HepG2 (cell line): ENCODE measurements around the gene FLT3LG. TPM values are rescaled to one million over a fixed set of nuclear protein-coding genes. Genes with fewer than 3 reads are reported as not detected.

ENCODE experiments used
- ATAC-seq: fragments of 200-7000 bp; cut with Tn5 transposase; 3 replicates; pipeline ENCODE4 v1.9.1; 2020; ENCODE audit warnings: mild to moderate bottlenecking, moderate library complexity
- BruUV-seq: library from RNA; stranded (reverse); fragments of 400-500 nt; replicated peaks from 2 replicates; lab custom pipeline; 2021; lab: Mats Ljungman, UMichigan
- CTCF ChIA-PET: fragments of 300-600 bp; formaldehyde crosslinking; extraction: SDS; loops from one replicate; lab custom pipeline; 2021; ENCODE audit warnings: low total read pairs, inconsistent platforms, low intra/inter-chr PET ratio; lab: Yijun Ruan, JAX
- POLR2A ChIA-PET: fragments of 350-600 bp; sonication (Branson Sonifier 250); formaldehyde crosslinking; loops from one replicate; lab custom pipeline; 2020; ENCODE audit warnings: antibody characterized with exemption, inconsistent platforms; lab: Yijun Ruan, JAX
- DNase-seq: peaks from one replicate; pipeline ENCODE4 v3.0.0-alpha.2; 2015; ENCODE audit warnings: low spot score
- FAIRE-seq: peaks from 3 replicates; lab custom pipeline; 2011; peaks lifted over from hg19 to GRCh38; lab: Jason Lieb, UNC
- H2AFZ ChIP-seq: one replicate; pipeline ENCODE4 v1.6.1; 2011; ENCODE audit warnings: low read length, inconsistent platforms
- H3K27ac ChIP-seq: fragments of 300-600 bp; 3 replicates; pipeline ENCODE4 v1.8.0; 2011; ENCODE audit warnings: mixed run types, mild to moderate bottlenecking, mixed read lengths, low read length, inconsistent platforms; ENCODE audit not compliant: insufficient read depth; ENCODE audit errors: extremely low read length
- H3K27me3 ChIP-seq, 2 experiments: fragments of 200-600 bp in 1 of 2; 2 replicates in 1 of 2; 3 replicates in 1 of 2; pipeline versions ENCODE4 v1.6.0 to v1.8.0; 2011; ENCODE audit warnings: low read length in 2 of 2, mild to moderate bottlenecking in 2 of 2, moderate library complexity in 2 of 2, inconsistent platforms in 1 of 2; ENCODE audit not compliant: insufficient read depth in 2 of 2, control insufficient read depth in 1 of 2
- H3K36me3 ChIP-seq, 2 experiments: fragments of 200-600 bp in 1 of 2; replicated peaks in 1 of 2; 2 replicates in 1 of 2; 3 replicates in 1 of 2; pipeline versions ENCODE4 v1.5.1 to v1.8.0; 2011; ENCODE audit warnings: low read length in 2 of 2, inconsistent platforms in 1 of 2; ENCODE audit not compliant: insufficient read depth in 2 of 2, control insufficient read depth in 1 of 2
- H3K4me1 ChIP-seq: 2 replicates; pipeline ENCODE4 v1.5.1; 2012; ENCODE audit warnings: low read length, inconsistent platforms; ENCODE audit not compliant: insufficient read depth
- H3K4me2 ChIP-seq: 2 replicates; pipeline ENCODE4 v1.6.0; 2011; ENCODE audit warnings: low read depth, low read length, inconsistent platforms
- H3K4me3 ChIP-seq, 3 experiments: fragments of 200-600 bp in 1 of 3; sonication (generic), shearing (Covaris generic) in 1 of 3; replicated peaks in 1 of 3; 2 replicates each; pipeline ENCODE4 v1.5.1; 2011 to 2016; ENCODE audit warnings: low read length in 3 of 3, inconsistent platforms in 2 of 3, low read depth in 2 of 3, mild to moderate bottlenecking in 2 of 3, control low read depth in 1 of 3, mixed read lengths in 1 of 3; ENCODE audit not compliant: insufficient read depth in 1 of 3
- H3K79me2 ChIP-seq: one replicate; pipeline ENCODE4 v1.6.1; 2011; ENCODE audit warnings: low read length, inconsistent platforms; ENCODE audit not compliant: insufficient read depth
- H3K9ac ChIP-seq: 2 replicates; pipeline ENCODE4 v1.6.0; 2011; ENCODE audit warnings: mild to moderate bottlenecking, low read depth, low read length, inconsistent platforms; ENCODE audit not compliant: insufficient read depth
- H3K9me3 ChIP-seq: 2 replicates; pipeline ENCODE4 v1.5.1; 2012; ENCODE audit warnings: mild to moderate bottlenecking, low read length
- H4K20me1 ChIP-seq: 2 replicates; pipeline ENCODE4 v1.6.0; 2011; ENCODE audit warnings: inconsistent platforms, mild to moderate bottlenecking, low read length, moderate library complexity; ENCODE audit not compliant: insufficient read depth
- ATM ChIP-seq: fragments of 450-650 bp; IDR thresholded peaks from 2 replicates; pipeline ENCODE4 v1.7.1; 2017; ENCODE audit warnings: mild to moderate bottlenecking, borderline replicate concordance
- ISX ChIP-seq: sonication (generic); formaldehyde crosslinking; conservative IDR thresholded peaks from 2 replicates; pipeline ENCODE4 v1.5.0; 2020; ENCODE audit warnings: missing genetic modification reagents
- MAZ ChIP-seq, 2 experiments: sonication (generic) in 1 of 2; formaldehyde crosslinking in 1 of 2; IDR thresholded peaks; 2 replicates each; pipeline versions ENCODE4 v1.5.0 to v1.6.1; 2012 to 2020; ENCODE audit warnings: low read depth in 2 of 2, mild to moderate bottlenecking in 2 of 2, borderline replicate concordance in 1 of 2, improper control_type of control experiment in 1 of 2, low read length in 1 of 2, missing genetic modification reagents in 1 of 2, moderate library complexity in 1 of 2
- NFE2L2 ChIP-seq: fragments of 150-350 bp; IDR thresholded peaks from 2 replicates; pipeline ENCODE4 v1.6.1; 2014; ENCODE audit warnings: low read length
- PHF5A ChIP-seq: IDR thresholded peaks from one replicate; pipeline ENCODE4 v1.6.1; 2018; ENCODE audit warnings: low read depth, missing genetic modification reagents; ENCODE audit not compliant: unreplicated experiment
- ZBTB3 ChIP-seq: sonication (generic); formaldehyde crosslinking; IDR thresholded peaks from 2 replicates; pipeline ENCODE4 v1.4.0; 2020; ENCODE audit warnings: low read depth, mild to moderate bottlenecking, moderate library complexity, missing genetic modification reagents, borderline replicate concordance
- ZNF570 ChIP-seq: sonication (generic); formaldehyde crosslinking; IDR thresholded peaks from 2 replicates; pipeline ENCODE4 v1.4.0; 2020; ENCODE audit warnings: mild to moderate bottlenecking, missing genetic modification reagents, borderline replicate concordance
- WGBS: methylation state at CpG from one replicate; pipeline ENCODE4 v1.1.6; 2017; ENCODE audit warnings: low lambda C conversion rate; 5-methylcytosine and 5-hydroxymethylcytosine counted together
- in situ Hi-C: cut with HindIII; loops from 2 replicates; pipeline ENCODE4 v1.10.0; 2017; ENCODE audit warnings: low pct_unique_long_range_greater_than_20kb; ENCODE audit not compliant: extremely low pct_ligation_motif_present
- intact Hi-C: fragments of 100-400 bp; cut with micrococcal nuclease; formaldehyde crosslinking; loops from one replicate; pipeline ENCODE4 v1.10.0; 2022; ENCODE audit not compliant: unreplicated experiment
- polyA plus RNA-seq, 8 experiments: library from polyadenylated mRNA; depleted of rRNA in 3 of 8; stranded (reverse) in 7 of 8; unstranded in 1 of 8; fragments of >200 nt; fragmentation: Illumina TruSeq in 4 of 8; extraction: Trizol in 4 of 8; gene quantifications; 2 replicates each; pipeline versions ENCODE4 v1.2.1 to v1.2.3, GENCODE V29; 2011 to 2016; ENCODE audit warnings: low read depth in 4 of 8, missing spikeins in 1 of 8, mixed read lengths in 1 of 8; ENCODE audit not compliant: insufficient read depth in 1 of 8
- total RNA-seq, 5 experiments: library from RNA; depleted of rRNA; stranded (reverse); fragments of >200 nt; fragmentation: Illumina TruSeq; extraction: Trizol; gene quantifications; 2 replicates each; pipeline ENCODE4 v1.2.3, GENCODE V29; 2016; ENCODE audit warnings: low read depth in 1 of 5
- TF ChIP-seq, protein P1 (sequence below): sonication (generic); formaldehyde crosslinking; IDR thresholded peaks from 2 replicates; pipeline ENCODE4 v1.4.0; 2020; ENCODE audit warnings: missing genetic modification reagents, borderline replicate concordance

Gene FLT3LG
- total and polyA plus RNA-seq, 2 of the 13 experiments (the other 11 are each of a cell fraction or from before 2014, with no cell fraction given) = 1.5 to 2.6 TPM

DNA sequence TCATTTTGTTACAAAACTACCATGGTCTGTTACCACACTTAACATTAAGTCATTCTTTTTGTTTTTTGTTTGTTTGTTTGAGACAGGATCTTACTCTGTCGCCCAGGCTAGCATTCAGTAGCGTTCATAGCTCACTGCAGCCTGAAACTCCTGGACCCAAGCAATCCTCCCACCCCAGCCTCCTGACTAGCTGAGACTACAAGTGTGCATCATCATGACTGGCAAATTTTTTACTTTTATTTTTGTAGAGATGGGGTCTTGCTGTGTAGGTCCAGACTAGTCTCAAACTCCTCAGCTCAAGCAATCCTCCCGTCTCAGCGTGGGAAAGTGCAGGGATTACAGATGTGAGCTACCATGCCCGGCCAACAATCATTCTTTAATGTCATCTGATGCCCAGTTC, 17.7 kb upstream of the FLT3LG start (continued):
- TF ChIP-seq ZNF570 = no peak
- TF ChIP-seq NFE2L2 = peak; percentile 62

DNA sequence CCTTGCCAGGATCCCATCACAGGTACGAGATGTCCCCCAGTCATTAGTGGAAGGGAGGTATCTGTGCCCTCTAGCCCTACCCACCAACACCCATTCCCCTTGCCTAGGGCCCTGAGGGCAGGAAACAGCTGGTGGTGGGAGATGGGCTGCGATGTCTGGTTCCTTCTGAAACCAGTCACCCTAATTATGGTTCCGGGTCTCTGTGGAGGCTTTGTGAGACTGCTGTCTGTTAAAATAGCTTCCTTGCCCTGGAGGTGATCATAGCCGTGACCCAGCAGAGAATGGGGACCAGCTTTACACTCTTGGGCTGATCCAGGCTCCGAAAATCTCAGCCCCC, 15.5 kb upstream of the FLT3LG start:
- no peak overlapping the region; the same call in 1 of the 2 replicates for H3K9ac ChIP-seq
- WGBS = 96% methylated on average over 4 of the region's 5 CpGs
- intact Hi-C loops = no loop called here
- no peak overlapping the region for H3K4me2 ChIP-seq
- H3K27me3 ChIP-seq = no peaks in the 10 kb centered on the region; a peak in 1 of 5 replicates
- no peak overlapping the region for H3K4me3 ChIP-seq
- no TSS peak for BruUV-seq
- POLR2A ChIA-PET = interaction anchor here (1.0 kb wide), 1 partner anchor 54 kb away, joined by 3 read pairs; the partner anchor contains the start of gene FCGRT
- H3K36me3 ChIP-seq = peaks cover 0 to 1% of the 10 kb centered on the region in 2 experiments; a peak in 1 of 5 replicates
- peaks cover 11% of the 10 kb centered on the region for H3K4me1 ChIP-seq
- TF ChIP-seq ATM = no peak
- TF ChIP-seq MAZ (IDR thresholded peaks at IDR 0.05; ENCODE audit: borderline replicate concordance, low read depth, low read length) = no peak
- TF ChIP-seq MAZ (CRISPR knock-in tag; IDR thresholded peaks at IDR 0.05; ENCODE audit: low read depth) = no peak
- TF ChIP-seq, protein P1, sequence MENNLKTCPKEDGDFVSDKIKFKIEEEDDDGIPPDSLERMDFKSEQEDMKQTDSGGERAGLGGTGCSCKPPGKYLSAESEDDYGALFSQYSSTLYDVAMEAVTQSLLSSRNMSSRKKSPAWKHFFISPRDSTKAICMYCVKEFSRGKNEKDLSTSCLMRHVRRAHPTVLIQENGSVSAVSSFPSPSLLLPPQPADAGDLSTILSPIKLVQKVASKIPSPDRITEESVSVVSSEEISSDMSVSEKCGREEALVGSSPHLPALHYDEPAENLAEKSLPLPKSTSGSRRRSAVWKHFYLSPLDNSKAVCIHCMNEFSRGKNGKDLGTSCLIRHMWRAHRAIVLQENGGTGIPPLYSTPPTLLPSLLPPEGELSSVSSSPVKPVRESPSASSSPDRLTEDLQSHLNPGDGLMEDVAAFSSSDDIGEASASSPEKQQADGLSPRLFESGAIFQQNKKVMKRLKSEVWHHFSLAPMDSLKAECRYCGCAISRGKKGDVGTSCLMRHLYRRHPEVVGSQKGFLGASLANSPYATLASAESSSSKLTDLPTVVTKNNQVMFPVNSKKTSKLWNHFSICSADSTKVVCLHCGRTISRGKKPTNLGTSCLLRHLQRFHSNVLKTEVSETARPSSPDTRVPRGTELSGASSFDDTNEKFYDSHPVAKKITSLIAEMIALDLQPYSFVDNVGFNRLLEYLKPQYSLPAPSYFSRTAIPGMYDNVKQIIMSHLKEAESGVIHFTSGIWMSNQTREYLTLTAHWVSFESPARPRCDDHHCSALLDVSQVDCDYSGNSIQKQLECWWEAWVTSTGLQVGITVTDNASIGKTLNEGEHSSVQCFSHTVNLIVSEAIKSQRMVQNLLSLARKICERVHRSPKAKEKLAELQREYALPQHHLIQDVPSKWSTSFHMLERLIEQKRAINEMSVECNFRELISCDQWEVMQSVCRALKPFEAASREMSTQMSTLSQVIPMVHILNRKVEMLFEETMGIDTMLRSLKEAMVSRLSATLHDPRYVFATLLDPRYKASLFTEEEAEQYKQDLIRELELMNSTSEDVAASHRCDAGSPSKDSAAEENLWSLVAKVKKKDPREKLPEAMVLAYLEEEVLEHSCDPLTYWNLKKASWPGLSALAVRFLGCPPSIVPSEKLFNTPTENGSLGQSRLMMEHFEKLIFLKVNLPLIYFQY (CRISPR knock-in tag) = no peak
- TF ChIP-seq PHF5A = no peak
- TF ChIP-seq ISX (CRISPR knock-in tag) = no peak
- TF ChIP-seq ZBTB3 = no peak
- TF ChIP-seq, all 625 proteins: peak for 0
- in situ Hi-C loops = no loop called here
- H3K27ac ChIP-seq = no peak overlapping the region
- no peak overlapping the region for H2AFZ ChIP-seq
- H3K9me3 ChIP-seq = no peaks in the 10 kb centered on the region
- H3K79me2 ChIP-seq = peaks cover 11% of the 10 kb centered on the region
- CTCF ChIA-PET = no interaction called here
- ATAC-seq (no peak), DNase-seq (no peak), FAIRE-seq (no peak)
- no peaks in the 10 kb centered on the region for H4K20me1 ChIP-seq
